Ascending aorta (tissue), 2 donors: Measurements from ENCODE around the gene IFNA5. TPM values are rescaled to one million over a fixed set of nuclear protein-coding genes. Genes with fewer than 3 reads are reported as not detected.

Experiments
- DNase-seq, 2 donors: peaks; one replicate each; pipeline ENCODE4 v3.0.0-alpha.2; 2019; ENCODE audit warnings: low spot score in 2 of 2
- H3K27ac ChIP-seq, 2 donors: fragments of 200-600 bp; sonication (generic); one replicate each; pipeline ENCODE4 v1.5.1; 2016 to 2017; ENCODE audit warnings: mild to moderate bottlenecking in 1 of 2
- H3K27me3 ChIP-seq: fragments of 200-600 bp; sonication (generic); one replicate; pipeline ENCODE4 v1.5.1; 2017
- H3K36me3 ChIP-seq, 2 donors: fragments of 200-600 bp; sonication (generic); one replicate each; pipeline ENCODE4 v1.5.1; 2016
- H3K4me1 ChIP-seq, 2 donors: fragments of 200-600 bp; sonication (generic); one replicate each; pipeline ENCODE4 v1.5.1; 2016 to 2017; ENCODE audit warnings: mild to moderate bottlenecking in 1 of 2
- H3K4me3 ChIP-seq, 2 donors: fragments of 200-600 bp; sonication (generic); one replicate each; pipeline ENCODE4 v1.5.1; 2016 to 2017; ENCODE audit warnings: mild to moderate bottlenecking in 1 of 2
- H3K9me3 ChIP-seq, 2 donors: fragments of 200-600 bp; sonication (generic); one replicate each; pipeline ENCODE4 v1.5.1; 2016
- intact Hi-C: fragments of 100-400 bp; cut with DNase I; formaldehyde crosslinking; loops from one replicate; pipeline ENCODE4 v1.15.1; 2023
- total RNA-seq: library from RNA; depleted of rRNA; stranded (reverse); fragments of >200 nt; gene quantifications from one replicate; pipeline ENCODE4 v1.1.0, GENCODE V29; 2016
- TF ChIP-seq, protein P1 (sequence below), 3 experiments: fragments of 200-600 bp in 2 of 3; fragments of 450-650 bp in 1 of 3; sonication (generic) in 2 of 3; IDR thresholded peaks; one replicate each; pipeline ENCODE4 v1.5.1; 2016 to 2019; ENCODE audit warnings: antibody characterized with exemption in 3 of 3, mild to moderate bottlenecking in 1 of 3, moderate library complexity in 1 of 3

IFNA5 gene
- 4.0 TPM for total RNA-seq

DNA sequence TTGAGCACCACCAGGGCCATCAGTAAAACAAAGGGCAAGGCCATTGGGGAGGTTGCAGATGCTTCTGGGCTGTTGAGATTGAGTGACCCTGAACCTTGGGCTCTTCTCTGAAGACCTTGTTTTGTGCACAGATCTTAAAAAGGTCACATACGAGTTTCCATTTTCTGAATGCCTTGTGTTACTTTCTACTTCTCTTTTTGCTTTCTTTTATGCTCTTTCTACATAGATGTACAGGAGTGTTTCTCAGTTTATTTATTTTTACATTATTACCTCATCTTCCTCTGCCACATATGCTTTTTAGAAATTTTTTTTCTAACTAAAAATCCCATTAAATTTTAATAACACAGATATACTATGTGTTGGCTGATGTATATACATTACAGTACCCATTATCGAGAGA is at the start of gene IFNA5:
IFNA5 (minus strand) TSS at position 101 of the 400 bp plus-strand sequence; CDS start at position 44, 57 bp downstream.
- Histone ChIP-seq H3K36me3 (no peaks in the 10 kb centered on the region), H3K4me3 (no peak within 1 kb of the TSS), H3K27ac (no peak within 1 kb of the TSS), H3K4me1 (no peaks in the 10 kb centered on the region), H3K27me3 (no peaks in the 10 kb centered on the region), H3K9me3 (peaks cover 0 to 4% of the 10 kb centered on the region in 2 donors)
- TF ChIP-seq, protein P1, sequence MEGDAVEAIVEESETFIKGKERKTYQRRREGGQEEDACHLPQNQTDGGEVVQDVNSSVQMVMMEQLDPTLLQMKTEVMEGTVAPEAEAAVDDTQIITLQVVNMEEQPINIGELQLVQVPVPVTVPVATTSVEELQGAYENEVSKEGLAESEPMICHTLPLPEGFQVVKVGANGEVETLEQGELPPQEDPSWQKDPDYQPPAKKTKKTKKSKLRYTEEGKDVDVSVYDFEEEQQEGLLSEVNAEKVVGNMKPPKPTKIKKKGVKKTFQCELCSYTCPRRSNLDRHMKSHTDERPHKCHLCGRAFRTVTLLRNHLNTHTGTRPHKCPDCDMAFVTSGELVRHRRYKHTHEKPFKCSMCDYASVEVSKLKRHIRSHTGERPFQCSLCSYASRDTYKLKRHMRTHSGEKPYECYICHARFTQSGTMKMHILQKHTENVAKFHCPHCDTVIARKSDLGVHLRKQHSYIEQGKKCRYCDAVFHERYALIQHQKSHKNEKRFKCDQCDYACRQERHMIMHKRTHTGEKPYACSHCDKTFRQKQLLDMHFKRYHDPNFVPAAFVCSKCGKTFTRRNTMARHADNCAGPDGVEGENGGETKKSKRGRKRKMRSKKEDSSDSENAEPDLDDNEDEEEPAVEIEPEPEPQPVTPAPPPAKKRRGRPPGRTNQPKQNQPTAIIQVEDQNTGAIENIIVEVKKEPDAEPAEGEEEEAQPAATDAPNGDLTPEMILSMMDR (IDR thresholded peaks at IDR 0.05) = no peak
- no peak for DNase-seq
- intact Hi-C loops = no loop called here

DNA sequence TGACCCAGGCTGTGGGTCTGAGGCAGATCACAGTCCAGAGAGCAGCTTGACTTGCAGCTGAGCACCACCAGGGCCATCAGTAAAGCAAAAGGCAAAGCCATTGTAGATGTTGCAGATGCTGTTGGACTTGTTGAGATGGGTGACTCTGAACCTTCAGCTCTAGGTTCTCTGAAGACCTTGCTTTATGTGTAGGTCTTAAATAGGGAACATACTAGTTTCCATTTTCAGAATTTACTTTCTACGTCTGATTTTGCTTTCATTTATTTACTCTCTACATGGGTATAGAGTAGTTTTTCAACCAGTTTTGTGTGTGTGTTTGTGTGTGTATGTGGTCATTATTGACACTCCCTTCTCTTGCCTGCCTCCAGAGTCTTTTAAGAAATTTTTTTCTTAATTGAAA is 45.7 kb upstream of the IFNA5 start, which contains the start of gene IFNA6:
IFNA6 (minus strand) TSS at position 101 of the 400 bp plus-strand sequence; CDS start at position 101, 0 bp downstream.
- intact Hi-C loops = no loop called here
- no peaks in the 10 kb centered on the region for H3K27me3 ChIP-seq
- no peak for DNase-seq
- H3K4me1 ChIP-seq = no peaks in the 10 kb centered on the region
- H3K27ac ChIP-seq = no peak within 1 kb of the TSS
- H3K36me3 ChIP-seq = no peaks in the 10 kb centered on the region
- no peaks in the 10 kb centered on the region for H3K9me3 ChIP-seq
- no peak within 1 kb of the TSS for H3K4me3 ChIP-seq
- TF ChIP-seq, protein P1 (IDR thresholded peaks at IDR 0.05) = no peak

DNA sequence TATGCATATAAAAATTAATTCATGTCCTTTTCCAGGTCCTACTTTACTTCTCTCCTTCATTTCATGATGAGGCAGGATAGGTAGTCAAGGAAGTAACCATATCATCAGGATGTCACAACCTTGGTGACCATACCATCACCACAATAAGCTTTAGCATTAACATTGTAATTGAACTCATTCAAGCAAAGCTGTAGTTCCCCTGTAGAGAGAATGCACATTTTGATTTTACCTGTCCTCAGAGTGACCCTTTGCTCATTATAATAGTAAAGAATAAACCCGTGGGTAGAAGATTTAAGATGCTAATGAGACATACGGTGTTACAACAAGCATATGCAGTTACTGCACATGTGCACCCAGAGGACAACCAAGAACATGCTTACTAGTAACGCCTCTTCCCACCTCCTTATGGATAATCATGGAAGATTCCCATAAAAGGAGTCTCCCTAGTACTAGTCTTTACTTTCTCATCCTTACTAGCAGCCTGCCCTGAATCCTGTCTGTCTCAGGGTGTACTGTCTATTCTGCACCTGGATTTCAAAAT is 43.4 kb upstream of the IFNA5 start:
- intact Hi-C loops = no loop called here
- H3K27me3 ChIP-seq = no peaks in the 10 kb centered on the region
- TF ChIP-seq, protein P1 (IDR thresholded peaks at IDR 0.05) = no peak

DNA sequence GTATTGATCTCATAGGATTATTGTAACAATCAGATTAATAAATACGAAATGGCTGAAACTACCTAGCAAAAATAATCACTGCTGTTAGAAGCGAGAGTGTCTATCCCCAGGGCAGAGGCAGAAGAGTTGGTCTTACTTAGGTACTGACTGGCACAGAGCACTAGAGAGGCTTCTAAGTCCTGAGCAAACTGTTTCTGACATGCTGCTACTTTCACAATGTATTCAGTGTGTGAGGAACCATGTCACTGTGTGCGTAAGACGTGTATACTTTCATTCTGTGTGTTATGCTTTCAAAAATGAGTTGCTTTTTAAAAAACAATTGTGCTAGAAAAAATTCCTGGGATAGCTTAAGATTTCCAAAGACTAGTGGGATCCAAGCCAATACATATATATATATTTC is 35.6 kb upstream of the IFNA5 start:
- no peaks in the 10 kb centered on the region for H3K27me3 ChIP-seq
- H3K36me3 ChIP-seq = no peaks in the 10 kb centered on the region
- TF ChIP-seq, protein P1 (IDR thresholded peaks at IDR 0.05) = no peak
- H3K4me1 ChIP-seq = no peaks in the 10 kb centered on the region
- H3K9me3 ChIP-seq = no peaks in the 10 kb centered on the region
- H3K4me3 ChIP-seq = no peak overlapping the region
- intact Hi-C loops = no loop called here
- no peak for DNase-seq
- no peak overlapping the region for H3K27ac ChIP-seq

More for the DNA sequence above, 43.4 kb upstream of the IFNA5 start:
- H3K9me3 ChIP-seq = no peaks in the 10 kb centered on the region
- H3K4me3 ChIP-seq = no peak overlapping the region
- no peak for DNase-seq
- no peak overlapping the region for H3K27ac ChIP-seq
- H3K4me1 ChIP-seq = no peaks in the 10 kb centered on the region
- no peaks in the 10 kb centered on the region for H3K36me3 ChIP-seq

DNA sequence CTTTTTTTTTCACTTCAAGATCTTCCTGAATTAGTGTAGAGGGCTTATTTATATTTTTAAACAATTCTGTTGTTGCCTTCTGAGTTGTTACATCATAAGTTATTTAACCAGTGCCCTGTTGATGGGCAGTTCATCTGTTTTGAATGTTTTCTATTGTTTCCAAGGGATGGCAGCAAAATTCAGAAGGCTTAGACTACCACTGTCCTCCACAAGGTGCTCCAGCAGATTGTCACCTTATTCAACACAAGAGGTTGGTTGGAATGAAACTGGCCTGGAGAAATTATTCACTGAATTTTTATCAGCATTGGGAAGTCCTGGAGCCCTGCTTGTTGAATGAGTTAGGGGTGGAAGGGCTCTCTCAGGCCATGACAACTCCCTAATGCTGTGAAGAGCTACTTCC is 31.3 kb upstream of the IFNA5 start:
- no peak for DNase-seq
- Histone ChIP-seq H3K4me3 (no peak overlapping the region), H3K9me3 (no peaks in the 10 kb centered on the region), H3K27ac (no peak overlapping the region), H3K27me3 (no peaks in the 10 kb centered on the region), H3K36me3 (no peaks in the 10 kb centered on the region), H3K4me1 (peaks cover 7 to 21% of the 10 kb centered on the region in 2 donors)
- intact Hi-C loops = loop anchor here (5.0 to 10.0 kb wide), 3 partner anchors 221 to 766 kb away; partner anchors contain the start of gene CDKN2B
- TF ChIP-seq, protein P1 (IDR thresholded peaks at IDR 0.05) = no peak
